Activated T-cell treated with anti-CD3 and anti-CD28 coated beads, Interleukin-2, amount 50 U/mL, for 48 hours (primary cell): ENCODE data around the gene NAT14.
A peak's percentile ranks its signal among the peaks of the same experiment; 100 is the strongest.
"Not testable (repeated sequence)": the region's sequence is repeated elsewhere in the genome, so short reads cannot be mapped to it uniquely, and the experiment has no call there.

ENCODE experiments used
- DNase-seq, 2 experiments: peaks; one replicate each; pipeline ENCODE4 v3.0.0-alpha.2; 2020

Gene NAT14

GRCh38 chr19:55504252-55504603, 19.2 kb downstream of the NAT14 start:
- DNase-seq = no peak

- DNase-seq = no peak
Observed at GRCh38 chr19:55504981-55505380, 20.0 kb downstream of the NAT14 start.

DNA sequence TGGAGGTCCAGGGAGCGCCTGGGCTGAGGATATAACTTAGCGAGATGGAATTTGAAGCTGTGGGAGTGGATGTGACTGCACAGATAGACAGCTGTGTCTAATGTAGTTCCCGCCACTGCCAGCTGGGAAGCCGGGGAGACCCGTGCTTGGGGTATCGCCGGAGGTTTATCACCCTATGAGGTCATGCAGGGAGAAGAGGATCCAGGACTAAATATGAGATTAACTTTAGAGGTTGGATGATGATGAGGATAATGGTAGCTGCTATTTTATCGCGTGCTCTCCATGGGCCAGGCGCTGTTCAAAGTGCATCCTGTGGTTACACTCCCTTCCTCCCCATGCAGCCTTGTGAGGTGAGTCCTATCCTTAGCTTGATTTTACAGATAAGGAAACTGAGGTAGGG, 23.1 kb downstream of the NAT14 start:
- no peak for DNase-seq

GRCh38 chr19:55516878-55517620, 32.1 kb downstream of the NAT14 start:
- peak; percentile 95 to 96 for DNase-seq

DNA sequence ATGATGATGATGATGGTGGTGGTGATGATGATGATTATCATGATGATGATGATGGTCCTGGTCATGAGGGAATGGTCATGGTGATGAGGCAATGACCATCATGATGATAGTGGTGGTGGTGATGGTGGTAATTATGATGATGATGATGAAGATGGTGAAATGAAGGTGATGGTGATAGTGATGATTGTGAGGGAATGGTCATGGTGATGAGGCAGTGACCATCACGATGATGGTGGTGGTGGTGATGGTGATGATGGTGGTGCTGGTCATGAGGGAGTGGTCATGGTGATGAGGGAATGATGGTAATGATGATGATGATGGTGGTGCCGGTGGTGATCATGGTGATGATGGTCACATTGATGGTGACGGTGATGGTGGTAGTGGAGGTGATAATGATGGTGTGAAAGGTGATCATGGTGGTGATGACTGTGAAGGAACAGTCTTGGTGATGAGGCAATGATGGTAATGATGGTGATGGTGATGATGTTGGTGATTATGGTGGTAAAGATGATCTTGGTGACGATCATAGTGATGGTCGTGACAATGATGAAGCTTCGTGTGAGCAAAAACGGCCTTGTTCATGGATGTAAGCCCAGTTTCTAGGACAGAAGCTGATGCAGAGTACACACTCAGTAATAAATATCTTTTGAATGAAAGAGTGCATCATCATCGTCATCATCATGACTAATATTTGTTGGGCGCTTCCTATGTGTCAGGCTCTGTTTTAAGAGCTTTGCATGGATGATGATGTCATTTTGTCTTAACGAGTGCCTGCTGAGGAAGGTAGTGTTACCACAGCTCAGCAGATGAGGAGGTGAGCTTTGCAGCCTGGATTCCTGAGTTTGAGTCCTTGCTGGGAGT, 34.7 kb downstream of the NAT14 start:
- DNase-seq = no peak

GRCh38 chr19:55520691-55521292, 35.8 kb downstream of the NAT14 start:
- no peak for DNase-seq

DNA sequence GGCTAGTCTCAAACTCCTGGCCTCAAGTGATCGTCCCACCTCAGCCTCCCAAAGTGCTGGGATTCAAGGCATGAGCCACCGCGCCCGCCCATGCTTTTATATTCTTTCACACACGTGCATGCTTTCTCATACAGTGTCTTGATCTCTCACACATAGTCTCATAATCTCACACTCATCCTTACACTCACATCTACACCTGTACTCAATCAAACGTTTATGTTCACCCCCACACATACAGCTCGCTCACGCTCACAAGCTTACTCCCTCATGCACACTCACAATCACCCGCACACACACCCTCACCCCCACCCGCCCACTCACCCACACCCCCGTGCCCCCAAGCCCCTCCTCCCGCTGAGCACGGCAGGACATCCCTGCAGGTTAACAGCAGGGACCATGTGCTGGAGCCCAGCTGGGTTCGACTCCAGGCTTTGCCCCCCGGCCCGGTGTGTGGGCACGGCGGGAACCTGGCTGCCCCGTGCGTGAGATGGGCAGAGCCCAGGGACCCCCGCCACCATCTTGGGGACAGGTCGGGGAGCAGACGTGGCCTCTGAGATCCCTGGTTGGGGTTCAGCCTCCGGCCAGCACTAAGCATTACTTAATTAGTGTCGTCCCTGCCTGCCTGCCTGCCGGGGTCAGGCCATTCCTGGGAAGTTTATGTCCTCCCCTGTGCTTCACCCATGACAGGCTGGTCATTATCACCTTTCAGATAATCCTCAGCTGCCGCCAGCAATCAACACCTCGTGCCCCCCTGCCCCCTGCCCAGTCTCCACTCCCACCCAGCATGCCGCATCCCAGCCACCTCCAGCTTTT, 40.5 kb downstream of the NAT14 start:
- no peak for DNase-seq

DNA sequence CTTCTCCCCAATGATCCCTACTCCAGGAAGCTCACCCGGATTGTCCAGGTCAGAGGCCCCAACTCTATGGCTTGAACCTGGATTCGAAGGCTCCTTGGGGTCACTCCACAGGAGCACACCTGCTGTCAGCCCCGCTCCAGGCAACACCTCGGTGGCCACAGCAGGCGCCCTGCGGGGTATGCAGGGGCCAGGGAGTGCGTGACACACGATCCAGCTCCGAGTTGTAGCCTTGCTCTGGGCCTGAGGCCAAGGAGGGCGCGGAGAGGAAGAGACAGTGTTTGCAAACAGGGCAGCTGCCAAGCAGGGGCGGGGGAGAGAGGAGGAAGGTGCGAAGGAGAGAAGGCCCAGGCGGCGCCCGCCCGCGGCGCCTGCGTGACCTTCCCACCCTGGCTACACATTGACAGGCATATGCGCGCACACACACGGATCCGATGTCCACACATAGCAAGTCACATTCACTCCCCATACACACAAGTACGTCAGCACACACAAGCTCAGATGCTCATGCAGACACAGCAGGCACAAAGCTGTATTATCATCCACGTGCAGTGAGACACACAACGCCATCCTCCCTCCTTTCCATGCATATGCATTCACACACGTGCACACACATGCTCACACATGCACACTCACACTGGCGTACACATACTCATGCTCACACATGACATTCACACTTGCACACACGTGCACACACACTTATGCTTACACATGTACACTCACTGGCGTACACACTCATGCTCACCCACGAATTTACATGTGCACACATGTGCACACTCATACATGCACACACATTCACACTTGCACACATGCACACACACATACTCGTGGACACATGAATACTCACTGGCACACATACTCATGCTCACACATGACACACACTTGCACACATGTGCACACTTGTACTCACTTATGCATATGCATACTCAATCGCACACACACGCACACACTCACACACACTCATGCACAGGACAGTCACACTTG, 41.5 kb downstream of the NAT14 start:
- no peak for DNase-seq

- no peak for DNase-seq
Observed at GRCh38 chr19:55527197-55528029, 42.4 kb downstream of the NAT14 start.

DNA sequence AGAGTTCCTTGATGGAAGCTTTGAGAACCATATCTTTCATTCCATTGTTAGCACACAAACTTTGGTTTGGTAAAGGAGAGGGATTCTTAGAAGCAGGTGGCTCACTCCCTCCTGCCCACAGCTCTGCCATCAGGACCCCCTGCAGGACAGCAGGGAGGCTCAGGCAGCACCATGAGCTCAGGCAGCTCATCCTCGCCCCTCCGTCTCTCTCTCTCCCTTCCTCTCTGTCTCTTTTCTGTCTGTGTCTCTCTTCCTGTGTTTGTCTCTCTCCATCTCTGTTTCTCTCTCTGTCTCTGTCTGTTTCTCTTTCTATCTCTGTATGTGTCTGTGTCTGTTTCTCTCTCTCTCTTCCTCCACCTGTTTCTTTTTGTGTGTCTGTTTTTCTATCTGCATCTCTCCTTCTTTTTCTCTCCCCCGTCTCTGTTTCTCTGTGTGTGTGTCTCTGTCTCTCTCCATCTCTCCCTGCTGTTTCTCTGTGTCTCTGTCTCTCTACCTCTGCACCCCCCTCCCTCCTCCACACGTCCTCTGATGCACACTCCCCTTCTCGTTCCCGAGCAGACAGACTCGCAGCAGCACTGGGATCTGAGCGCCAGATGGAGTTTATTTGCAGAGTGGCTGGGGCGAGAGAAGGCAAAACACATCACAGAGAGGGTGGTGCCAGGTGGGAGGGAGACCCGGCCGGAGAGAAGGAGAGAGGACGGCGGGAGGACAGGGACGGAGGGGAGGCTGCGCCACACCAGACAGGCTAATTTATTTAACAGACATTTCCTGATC, 43.2 kb downstream of the NAT14 start:
- no peak for DNase-seq

DNA sequence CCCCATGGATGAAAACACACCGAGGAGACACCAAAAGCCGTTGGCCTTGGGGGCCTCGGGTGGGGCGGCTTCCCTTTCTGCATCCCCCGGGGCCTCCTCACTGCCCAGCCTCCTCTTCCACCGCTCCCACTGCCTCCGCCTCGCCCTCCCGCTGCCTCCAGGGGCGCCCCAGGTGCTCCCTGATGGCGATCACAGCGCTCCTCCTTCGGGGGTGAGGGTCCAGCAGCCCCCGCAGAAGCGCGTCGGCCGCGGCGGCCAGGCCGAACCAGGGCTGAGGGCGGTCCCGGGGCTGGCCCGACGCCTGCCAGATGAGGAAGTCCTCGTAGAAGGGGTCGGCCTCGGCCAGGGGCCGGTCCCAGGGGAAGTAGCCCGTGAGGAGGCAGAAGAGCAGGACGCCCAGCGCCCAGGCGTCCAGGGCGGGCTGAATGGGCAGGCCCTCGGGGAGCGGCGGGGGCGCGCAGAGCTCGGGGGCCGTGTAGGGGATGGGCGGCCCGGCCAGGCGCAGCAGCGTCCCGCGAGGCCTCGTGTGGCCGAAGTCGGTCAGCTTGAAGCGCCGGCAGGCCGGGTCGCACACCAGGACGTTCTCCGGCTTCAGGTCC, 44.7 kb downstream of the NAT14 start:
- DNase-seq = no peak

- DNase-seq = no peak
Observed at GRCh38 chr19:55530996-55531395, 46.0 kb downstream of the NAT14 start.

DNA sequence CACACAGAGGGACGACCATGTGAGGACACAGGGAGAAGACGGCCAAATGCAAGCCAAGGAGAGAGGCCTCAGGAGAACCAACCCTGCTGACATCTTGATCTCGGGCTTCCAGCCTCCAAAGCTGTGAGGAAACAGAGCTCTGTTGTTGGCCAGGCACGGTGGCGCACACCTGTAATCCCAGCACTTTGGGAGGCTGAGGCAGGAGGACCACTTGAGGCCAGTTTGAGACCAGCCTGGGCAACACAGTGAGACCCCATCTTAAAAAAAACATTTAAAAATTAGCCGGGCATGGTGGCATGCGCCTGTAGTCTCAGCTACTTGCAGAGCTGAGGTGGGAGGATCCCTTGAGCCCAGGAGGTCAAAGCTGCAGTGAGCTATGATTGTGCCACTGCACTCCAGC, 49.3 kb downstream of the NAT14 start:
- not testable (repeated sequence) for DNase-seq

- DNase-seq = no peak
Observed at GRCh38 chr19:55535173-55535964, 50.4 kb downstream of the NAT14 start.

- no peak for DNase-seq
Observed at GRCh38 chr19:55535965-55536350, 51.0 kb downstream of the NAT14 start.

DNA sequence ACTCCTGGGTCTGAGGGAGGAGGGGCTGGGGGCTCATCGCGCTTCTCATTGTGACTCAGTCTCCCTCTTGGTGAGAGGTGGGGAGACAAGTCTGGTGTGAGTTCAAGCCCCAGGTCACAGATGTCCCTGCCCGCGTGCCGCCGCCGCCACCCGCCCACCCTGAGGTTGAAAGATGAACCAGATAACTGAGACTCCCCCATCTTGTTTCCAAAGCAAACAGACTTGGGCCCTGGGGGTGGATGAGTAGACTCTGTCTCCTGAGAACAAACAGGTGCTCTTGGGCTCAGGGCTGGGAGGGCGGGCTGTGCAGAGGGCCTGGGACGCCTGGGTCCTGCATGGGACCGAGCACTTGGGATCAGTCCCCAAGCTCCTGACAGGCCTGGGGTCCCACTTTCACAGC, 51.4 kb downstream of the NAT14 start:
- DNase-seq = no peak
